Measurements from ENCODE around the gene SH3BGR.

Gene SH3BGR

DNA sequence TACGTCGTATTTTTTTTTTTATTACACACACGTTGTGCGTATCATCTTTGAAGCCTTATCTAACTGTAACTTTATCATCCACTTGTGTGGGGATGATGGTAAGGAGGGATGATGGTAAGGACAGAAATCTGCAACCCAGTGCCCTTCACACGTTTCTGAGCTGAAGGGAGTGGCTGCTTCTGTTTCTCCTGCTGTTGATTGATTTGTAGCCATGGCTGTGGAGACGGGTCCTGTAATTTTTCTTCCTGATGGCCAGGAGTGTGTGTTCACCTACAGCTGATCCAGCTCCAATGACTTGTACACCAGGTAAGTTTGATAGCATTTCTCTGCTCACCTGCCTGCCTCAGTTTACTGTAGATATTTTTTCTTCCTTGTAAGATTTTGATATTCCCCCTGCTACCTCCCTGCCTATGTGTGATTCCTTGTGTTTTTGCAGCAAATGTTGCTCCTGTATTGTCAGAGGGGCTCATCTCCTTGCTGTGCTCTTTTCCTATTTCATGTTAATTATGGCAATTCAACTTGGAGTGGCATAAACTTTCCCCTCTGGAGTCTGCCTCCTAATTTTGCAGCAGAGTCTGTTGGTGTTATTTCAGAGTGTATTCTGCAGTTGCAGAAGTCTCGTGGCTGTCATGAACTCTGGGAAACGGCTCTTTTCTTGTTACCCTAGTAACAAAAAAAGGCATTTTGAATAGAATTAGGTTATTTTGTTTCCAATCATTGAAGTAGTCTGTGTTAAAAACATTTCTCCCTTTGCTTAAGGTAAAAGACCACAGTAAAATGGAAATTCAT, 64.1 kb downstream of the SH3BGR start:
- no peak for TF ChIP-seq GATA2 (IDR thresholded peaks at IDR 0.05; ENCODE audit: low read depth, low read length)
- no peak for TF ChIP-seq GATA3 (IDR thresholded peaks at IDR 0.05; ENCODE audit: low read depth, low read length)

DNA sequence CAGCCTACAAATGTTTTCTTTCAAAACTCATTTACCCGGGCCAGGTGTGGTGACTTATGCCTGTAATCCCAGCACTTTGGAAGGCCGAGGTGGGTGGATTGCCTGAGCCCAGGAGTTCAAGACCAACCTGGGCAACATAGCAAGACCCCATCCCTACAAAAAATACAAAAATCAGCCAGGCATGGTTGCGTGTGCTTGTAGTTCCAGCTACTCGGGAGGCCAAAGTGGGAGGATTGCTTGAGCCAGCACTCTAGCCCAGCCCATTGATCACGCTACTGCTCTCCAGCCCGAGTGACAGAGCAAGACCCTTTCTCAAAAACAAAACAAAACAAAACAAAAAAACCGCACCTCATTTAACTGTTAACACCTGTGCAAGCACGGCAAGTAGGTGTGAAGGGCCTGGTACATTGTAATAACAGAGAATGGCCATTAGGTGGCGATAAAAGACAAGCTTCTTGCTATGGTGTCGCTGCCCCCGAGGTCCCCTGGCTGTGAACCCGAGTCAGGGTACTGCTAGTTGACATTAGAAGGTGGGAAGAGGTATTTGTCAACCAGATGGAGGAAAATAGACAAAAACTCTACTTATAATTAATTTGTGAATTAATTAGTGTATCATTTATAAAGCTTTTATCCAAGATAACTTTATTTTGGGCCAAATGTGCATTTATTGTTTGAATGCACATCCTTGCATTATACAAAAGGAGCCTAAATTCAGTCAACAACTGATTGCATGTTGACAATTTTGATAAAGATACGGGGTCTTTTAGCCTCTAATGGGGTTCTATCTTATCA, 66.5 kb downstream of the SH3BGR start:
- no peak for TF ChIP-seq GATA2 (IDR thresholded peaks at IDR 0.05; ENCODE audit: low read depth, low read length)
- TF ChIP-seq GATA3 (IDR thresholded peaks at IDR 0.05; ENCODE audit: low read depth, low read length), result no peak

DNA sequence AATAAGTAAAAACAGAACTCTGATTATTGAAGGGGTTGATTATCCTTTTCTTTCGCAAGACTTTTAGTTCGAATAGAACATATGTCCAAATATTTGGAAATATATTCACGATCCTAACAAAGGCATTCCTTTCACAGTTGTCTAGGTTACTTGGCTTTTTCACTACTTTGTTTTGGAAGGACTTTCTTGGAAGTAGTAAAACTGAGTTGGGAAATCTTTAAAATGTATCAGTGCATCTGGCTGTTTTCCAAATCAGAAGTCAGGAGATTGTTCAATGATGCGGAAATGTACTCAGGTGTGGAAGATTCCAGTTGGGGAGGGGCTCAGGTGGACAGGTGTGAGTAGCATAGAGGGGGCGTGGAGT, 67.1 kb downstream of the SH3BGR start:
- no peak for TF ChIP-seq GATA2 (IDR thresholded peaks at IDR 0.05; ENCODE audit: low read depth, low read length)
- TF ChIP-seq GATA3 (IDR thresholded peaks at IDR 0.05; ENCODE audit: low read depth, low read length), result no peak

DNA sequence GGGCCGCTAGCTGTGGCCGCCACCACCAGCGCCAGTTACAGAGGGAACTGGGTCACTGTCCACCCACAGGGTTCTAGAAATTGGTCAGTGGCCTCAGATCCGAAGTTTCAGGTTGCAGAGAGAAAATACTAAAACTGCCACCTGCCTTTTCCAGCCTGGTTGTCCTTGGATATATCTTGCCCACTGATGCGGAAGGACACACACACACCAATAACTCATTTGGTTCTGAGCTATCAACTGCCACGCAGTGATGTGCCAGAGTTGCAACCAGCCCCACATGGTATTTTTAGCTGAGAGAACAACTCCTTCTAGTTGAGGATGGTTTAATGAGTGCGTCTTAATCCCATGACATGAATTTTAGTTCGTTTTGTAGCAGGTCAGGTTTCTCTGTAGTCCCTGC, 68.1 kb downstream of the SH3BGR start:
- no peak for TF ChIP-seq GATA3 (IDR thresholded peaks at IDR 0.05; ENCODE audit: low read depth, low read length)
- TF ChIP-seq GATA2 (IDR thresholded peaks at IDR 0.05; ENCODE audit: low read depth, low read length), result no peak

DNA sequence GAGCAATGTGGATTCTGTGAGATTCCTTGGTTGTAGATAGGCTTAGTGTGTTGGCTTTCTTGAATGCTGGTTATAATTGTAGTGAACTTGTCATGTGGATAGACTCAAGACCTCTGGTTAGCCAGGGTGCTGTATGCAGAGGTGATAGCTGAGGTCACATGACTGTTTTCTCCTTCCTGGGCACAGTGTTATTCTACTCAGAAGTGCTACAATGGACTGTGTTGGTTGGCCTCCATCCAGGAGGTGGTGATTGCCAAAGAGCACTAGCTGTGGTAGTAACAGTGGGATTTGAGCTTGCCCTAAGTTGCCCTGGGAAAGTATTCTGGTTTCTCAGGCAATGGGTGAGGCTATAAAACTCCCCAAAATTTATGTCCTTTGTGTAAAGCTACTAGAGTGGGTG, 71.6 kb downstream of the SH3BGR start:
- no peak for TF ChIP-seq GATA3 (IDR thresholded peaks at IDR 0.05; ENCODE audit: low read depth, low read length)
- no peak for TF ChIP-seq GATA2 (IDR thresholded peaks at IDR 0.05; ENCODE audit: low read depth, low read length)

- TF ChIP-seq GATA3 (IDR thresholded peaks at IDR 0.05; ENCODE audit: low read depth, low read length), result peak; percentile 71; the same call in 1 of the 2 replicates
- TF ChIP-seq GATA2 (IDR thresholded peaks at IDR 0.05; ENCODE audit: low read depth, low read length), result peak; percentile 96
These were observed 72.1 kb downstream of the SH3BGR start for GRCh38 chr21:39523915-39524314.

DNA sequence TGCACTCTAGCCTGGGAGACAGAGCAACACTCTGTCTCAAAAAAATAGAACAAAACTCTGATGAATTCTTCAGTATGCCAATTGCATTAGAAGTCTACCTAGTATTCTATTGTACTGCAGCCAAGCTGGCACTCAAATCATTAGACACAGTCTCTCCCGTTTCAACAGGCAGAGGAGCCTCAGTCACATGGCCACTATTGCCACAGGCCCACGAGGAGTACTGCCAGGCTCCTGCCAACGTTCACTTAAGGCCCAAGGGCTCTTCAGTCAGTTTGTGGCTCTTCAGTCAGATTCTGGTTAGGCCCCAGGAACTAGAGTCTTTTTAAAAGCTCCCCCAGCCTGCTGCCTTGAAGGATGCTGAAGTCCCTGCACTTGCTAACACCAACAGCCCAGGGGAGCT, 73.4 kb downstream of the SH3BGR start:
- TF ChIP-seq GATA3 (IDR thresholded peaks at IDR 0.05; ENCODE audit: low read depth, low read length) (no peak), GATA2 (IDR thresholded peaks at IDR 0.05; ENCODE audit: low read depth, low read length) (no peak)

- TF ChIP-seq GATA2 (IDR thresholded peaks at IDR 0.05; ENCODE audit: low read depth, low read length) (no peak), GATA3 (IDR thresholded peaks at IDR 0.05; ENCODE audit: low read depth, low read length) (no peak)
These were observed 73.8 kb downstream of the SH3BGR start for GRCh38 chr21:39525601-39526000.

- TF ChIP-seq GATA3 (IDR thresholded peaks at IDR 0.05; ENCODE audit: low read depth, low read length), result no peak
- TF ChIP-seq GATA2 (IDR thresholded peaks at IDR 0.05; ENCODE audit: low read depth, low read length), result no peak
These were observed 75.4 kb downstream of the SH3BGR start for GRCh38 chr21:39527067-39527595.

DNA sequence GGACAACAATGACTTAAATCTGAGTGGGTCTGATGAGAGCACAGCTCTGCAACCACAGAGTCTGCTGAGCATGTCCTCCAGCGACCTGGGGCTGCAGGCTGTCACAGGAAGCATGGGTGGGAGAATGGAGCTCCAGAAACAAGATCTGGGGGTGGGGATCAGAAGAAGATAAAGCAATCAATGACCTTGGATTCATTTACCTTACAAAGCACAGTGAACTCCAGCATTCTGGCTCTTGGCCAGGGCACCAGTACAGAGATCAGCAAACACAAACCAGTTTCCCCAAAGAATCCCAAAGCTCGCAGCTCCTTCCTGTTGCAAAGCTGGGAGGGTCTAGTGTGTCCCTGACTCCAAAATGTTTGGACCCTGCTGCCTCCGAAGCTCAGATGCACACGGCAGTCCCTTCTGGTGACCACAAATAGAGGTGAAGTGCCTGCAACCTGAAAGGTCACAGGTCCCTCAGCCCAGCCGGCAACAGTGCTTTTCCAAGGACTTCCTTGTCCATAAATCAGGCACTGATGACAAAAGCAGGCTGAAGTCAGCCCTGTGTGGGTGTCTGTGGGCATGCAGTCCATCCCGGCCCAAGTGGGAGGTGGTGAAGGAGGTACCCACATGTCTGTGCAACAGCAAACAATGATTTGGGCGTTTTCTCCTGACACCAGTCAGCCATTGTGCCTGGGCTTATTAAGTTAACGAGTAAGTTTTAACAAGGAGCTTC, 76.1 kb downstream of the SH3BGR start:
- no peak for TF ChIP-seq GATA3 (IDR thresholded peaks at IDR 0.05; ENCODE audit: low read depth, low read length)
- no peak for TF ChIP-seq GATA2 (IDR thresholded peaks at IDR 0.05; ENCODE audit: low read depth, low read length)

DNA sequence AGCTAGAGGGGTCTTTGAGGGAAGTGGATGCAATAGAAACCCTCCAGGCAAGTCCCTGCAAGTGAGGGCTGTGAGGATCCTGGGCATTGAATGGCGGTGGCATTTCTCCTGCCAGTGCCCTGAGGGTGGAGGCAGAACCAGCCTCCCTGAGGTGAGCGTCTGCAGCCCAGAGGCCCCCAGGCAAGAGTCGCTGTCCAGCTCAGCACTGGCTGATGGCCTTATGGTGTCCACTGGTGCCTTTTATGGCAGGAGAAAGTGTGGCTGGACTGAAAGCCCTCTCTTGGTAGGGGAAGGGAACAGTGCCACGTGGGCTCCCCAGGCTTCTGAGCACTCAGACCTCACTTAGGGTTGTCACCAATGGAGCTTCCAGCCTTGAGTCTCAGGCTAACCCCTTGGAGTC, 77.3 kb downstream of the SH3BGR start:
- no peak for TF ChIP-seq GATA3 (IDR thresholded peaks at IDR 0.05; ENCODE audit: low read depth, low read length)

DNA sequence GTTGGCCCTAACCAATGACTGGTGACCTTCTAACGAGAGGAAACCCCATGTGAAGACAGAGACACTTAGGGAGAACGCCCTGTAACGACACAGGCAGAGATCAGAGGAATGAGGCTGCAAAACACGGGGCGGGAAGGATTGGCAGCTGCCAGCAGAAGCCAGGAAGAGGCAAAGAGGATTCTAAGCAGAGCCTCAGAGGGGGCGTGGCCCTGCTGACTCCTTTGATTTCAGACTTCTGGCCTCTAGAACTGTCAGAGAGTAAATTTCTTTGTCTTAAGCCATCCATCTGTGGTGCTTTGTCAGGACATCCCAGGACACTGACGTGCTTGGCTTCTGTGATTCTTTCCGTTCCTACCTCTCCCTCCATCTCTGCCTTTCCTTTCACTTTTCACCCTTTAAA, 79.3 kb downstream of the SH3BGR start:
- no peak for TF ChIP-seq GATA2 (IDR thresholded peaks at IDR 0.05; ENCODE audit: low read depth, low read length)
- TF ChIP-seq GATA3 (IDR thresholded peaks at IDR 0.05; ENCODE audit: low read depth, low read length), result no peak

DNA sequence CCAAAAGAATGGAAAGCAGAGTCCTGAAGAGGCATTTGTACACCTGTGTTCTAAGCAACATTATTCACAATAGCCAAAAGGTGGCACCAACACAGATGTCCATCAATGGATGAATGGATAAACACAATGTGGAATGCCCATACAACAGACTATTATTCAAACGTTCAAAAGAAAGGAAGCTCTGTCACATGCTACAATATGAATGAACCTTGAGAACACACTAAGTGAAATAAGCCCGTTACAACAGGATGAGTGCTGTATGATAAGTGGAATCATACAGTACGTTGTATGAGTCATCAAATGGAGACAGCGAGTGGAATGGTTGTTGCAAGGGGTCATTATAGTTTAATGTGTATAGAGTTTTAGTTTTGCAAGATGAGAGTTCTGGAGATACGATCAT, 80.1 kb downstream of the SH3BGR start:
- TF ChIP-seq GATA3 (IDR thresholded peaks at IDR 0.05; ENCODE audit: low read depth, low read length), result no peak
- TF ChIP-seq GATA2 (IDR thresholded peaks at IDR 0.05; ENCODE audit: low read depth, low read length), result no peak
